Loucy (cell line): ENCODE data around the gene KCNJ5.

Source experiments
- CTCF ChIP-seq: fragments of 200-600 bp; sonication (generic); conservative IDR thresholded peaks from 2 replicates; pipeline ENCODE4 v1.5.1; 2014; ENCODE audit warnings: mild to moderate bottlenecking, antibody characterized with exemption, low read length
- EZH2phosphoT487 ChIP-seq: fragments of 200-600 bp; IDR thresholded peaks from 2 replicates; pipeline ENCODE4 v1.6.1; 2018; ENCODE audit warnings: antibody characterized with exemption, mild to moderate bottlenecking, moderate library complexity, borderline replicate concordance

GRCh38 chr11:128890543-128891368, at the start of gene KCNJ5:
- TF ChIP-seq CTCF (no peak), EZH2phosphoT487 (no peak)
